GM18868 (cell line): ENCODE results near the gene PCDHB3.
"Not testable (repeated sequence)": the region's sequence is repeated elsewhere in the genome, so short reads cannot be mapped to it uniquely, and the experiment has no call there.

Experiments
- ATAC-seq: cut with Tn5 transposase; IDR thresholded peaks from one replicate; pipeline ENCODE4 v1.9.1; 2021; ENCODE audit warnings: mild to moderate bottlenecking, moderate library complexity; ENCODE audit not compliant: unreplicated experiment

PCDHB3 gene

GRCh38 chr5:141100243-141100805, at the start of gene PCDHB3:
TSS of gene PCDHB3 (plus strand) at chr5:141100473. CDS start at chr5:141100650, 177 bp downstream.
- no peak for ATAC-seq

- no peak for ATAC-seq
Observed at GRCh38 chr5:141050622-141051520, 49.4 kb upstream of the PCDHB3 start, which contains the start of gene PCDHB1. TSS of gene PCDHB1 (plus strand) at chr5:141051374. CDS start at chr5:141051471, 97 bp downstream.

DNA sequence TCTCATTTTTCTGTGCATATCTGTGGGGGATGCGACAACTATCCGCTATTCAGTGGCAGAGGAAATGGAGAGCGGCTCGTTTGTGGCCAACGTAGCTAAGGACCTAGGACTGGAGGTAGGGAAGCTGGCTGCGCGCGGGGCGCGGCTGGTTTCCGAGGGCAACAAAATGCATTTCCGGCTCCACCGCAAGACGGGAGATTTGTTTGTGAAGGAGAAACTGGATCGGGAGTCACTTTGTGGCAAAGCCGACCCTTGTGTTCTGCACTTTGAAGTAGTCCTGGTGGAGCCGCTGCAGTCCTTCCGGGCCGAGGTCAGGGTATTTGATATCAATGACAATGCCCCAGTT, 48.8 kb upstream of the PCDHB3 start:
- no peak for ATAC-seq

DNA sequence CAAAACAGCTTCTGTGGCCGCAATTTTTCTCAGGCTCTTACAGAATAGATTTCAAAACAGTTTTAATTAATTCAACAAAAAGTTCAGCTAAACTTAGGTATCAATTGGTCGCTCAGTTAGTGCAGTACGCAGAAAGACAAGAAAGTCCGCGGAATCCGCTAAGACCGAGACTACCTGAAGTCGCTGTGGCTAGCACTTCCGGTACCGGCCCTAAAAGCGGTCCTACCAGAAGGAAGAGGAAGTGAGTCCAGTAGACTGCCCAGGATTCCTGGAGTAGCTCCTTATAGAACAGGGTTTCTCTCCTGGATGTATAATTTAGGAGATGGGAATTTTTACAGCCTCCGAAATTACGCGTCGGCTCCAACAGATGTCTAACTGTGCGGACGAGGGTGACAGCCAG, 22.4 kb upstream of the PCDHB3 start:
- no peak for ATAC-seq

DNA sequence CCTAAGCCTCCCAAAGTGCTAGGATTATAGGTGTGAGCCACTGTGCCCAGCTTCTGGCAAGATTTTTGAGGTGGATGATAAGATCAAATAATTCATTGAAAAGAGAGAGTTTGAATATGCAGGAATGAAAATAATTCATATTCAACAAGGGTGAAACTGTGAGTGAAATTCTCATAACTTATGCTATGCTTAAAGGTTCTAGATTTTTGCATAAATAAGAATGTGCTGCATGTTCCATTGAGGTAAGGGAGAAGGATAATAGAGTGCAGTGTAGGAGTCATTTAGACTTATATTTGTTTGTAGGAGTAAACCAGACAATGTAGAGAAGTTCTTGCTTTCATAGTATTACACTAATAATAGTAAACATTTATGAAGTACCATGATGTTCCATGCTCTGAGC, 18.0 kb upstream of the PCDHB3 start:
- ATAC-seq = no peak

DNA sequence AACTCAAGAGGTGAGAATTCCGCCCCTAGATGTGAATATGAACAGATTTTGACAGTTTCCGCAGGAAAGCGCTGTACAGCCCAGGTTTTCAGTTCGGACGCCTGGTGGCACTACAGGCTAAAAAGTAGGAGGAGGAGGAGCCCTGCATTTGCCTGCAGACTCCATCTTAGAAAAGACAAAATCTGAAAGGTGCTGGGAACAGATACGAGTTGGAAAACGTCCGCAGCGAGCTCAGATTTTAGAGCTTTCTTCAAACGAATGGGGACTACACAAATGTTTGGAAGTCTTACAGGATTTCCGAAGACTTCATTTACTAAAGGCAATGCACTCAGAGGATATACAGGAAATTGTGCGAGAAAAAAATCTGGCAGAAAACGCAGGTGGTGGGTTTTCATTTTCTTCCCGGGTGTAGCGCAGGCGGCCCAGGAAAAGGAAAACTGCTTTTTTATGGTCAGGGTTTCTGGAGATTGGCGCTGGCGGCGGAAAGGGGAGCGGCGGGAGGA, 15.7 kb upstream of the PCDHB3 start:
- peak; percentile 64 for ATAC-seq

DNA sequence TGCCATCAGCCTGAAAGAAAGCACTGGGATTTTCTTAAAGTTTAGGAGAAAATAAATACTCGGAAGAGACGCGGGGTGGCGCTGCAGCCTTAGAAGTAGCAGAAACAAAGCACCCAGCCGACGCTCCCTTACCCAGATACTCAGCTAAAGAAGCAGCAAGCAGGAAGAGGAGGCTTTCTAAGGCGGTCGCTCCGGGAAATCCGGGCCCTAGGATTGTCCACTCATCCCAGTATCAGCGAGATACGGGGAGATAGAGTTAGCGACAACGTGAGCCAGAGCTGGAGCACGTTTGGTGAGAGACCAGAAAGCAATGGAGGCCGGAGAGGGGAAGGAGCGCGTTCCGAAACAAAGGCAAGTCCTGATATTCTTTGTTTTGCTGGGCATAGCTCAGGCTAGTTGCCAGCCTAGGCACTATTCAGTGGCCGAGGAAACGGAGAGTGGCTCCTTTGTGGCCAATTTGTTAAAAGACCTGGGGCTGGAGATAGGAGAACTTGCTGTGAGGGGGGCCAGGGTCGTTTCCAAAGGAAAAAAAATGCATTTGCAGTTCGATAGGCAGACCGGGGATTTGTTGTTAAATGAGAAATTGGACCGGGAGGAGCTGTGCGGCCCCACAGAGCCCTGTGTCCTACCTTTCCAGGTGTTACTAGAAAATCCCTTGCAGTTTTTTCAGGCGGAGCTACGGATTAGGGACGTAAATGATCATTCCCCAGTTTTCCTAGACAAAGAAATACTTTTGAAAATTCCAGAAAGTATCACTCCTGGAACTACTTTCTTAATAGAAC, 5.6 kb upstream of the PCDHB3 start, which contains the start of gene PCDHB2:
PCDHB2 (plus strand) TSS at position 135 of the 782 bp plus-strand sequence; CDS start at position 311, 176 bp downstream.
- ATAC-seq = no peak

DNA sequence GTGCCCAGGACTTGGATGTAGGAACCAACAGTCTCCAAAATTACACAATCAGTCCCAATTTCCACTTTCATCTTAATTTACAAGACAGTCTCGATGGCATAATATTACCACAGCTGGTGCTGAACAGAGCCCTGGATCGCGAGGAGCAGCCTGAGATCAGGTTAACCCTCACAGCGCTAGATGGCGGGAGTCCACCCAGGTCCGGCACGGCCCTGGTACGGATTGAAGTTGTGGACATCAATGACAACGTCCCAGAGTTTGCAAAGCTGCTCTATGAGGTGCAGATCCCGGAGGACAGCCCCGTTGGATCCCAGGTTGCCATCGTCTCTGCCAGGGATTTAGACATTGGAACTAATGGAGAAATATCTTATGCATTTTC, 5.0 kb upstream of the PCDHB3 start:
- ATAC-seq = no peak

- ATAC-seq = not testable (repeated sequence)
Observed at GRCh38 chr5:141096181-141096580, 4.1 kb upstream of the PCDHB3 start.

DNA sequence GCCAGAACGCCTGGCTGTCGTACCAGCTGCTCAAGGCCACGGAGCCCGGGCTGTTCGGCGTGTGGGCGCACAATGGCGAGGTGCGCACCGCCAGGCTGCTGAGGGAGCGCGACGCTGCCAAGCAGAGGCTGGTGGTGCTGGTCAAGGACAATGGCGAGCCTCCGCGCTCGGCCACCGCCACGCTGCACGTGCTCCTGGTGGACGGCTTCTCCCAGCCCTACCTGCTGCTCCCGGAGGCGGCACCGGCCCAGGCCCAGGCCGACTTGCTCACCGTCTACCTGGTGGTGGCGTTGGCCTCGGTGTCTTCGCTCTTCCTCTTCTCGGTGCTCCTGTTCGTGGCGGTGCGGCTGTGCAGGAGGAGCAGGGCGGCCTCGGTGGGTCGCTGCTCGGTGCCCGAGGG, 3.7 kb upstream of the PCDHB3 start:
- ATAC-seq = not testable (repeated sequence)

GRCh38 chr5:141101059-141101458, 786 bp downstream of the PCDHB3 start:
- ATAC-seq = no peak

DNA sequence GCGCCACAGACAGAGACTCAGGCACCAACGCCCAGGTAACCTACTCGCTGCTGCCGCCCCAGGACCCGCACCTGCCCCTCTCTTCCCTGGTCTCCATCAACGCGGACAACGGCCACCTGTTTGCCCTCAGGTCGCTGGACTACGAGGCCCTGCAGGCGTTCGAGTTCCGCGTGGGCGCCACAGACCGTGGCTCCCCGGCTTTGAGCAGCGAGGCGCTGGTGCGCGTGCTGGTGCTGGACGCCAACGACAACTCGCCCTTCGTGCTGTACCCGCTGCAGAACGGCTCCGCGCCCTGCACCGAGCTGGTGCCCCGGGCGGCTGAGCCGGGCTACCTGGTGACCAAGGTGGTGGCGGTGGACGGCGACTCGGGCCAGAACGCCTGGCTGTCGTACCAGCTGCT, 1.8 kb downstream of the PCDHB3 start:
- ATAC-seq = not testable (repeated sequence)

- not testable (repeated sequence) for ATAC-seq
Observed at GRCh38 chr5:141102471-141102870, 2.2 kb downstream of the PCDHB3 start.

DNA sequence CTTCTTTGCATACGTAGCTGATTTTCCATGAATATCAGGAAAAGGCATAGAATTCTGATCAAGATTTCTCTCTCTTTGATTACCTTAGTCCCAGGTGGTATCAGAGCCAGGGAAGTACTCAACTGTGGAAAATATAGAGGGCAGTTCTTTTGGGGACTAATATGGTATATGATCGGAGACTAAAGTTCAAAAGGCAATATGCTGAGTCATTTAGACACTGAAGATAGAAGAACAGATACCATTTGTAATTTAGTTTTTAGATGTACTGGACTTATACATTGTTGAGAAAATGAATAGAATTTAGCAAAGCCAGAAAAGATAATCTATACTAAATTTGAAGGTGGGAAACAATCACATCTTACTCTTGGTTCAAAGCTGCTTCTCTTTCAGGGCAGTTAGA, 5.1 kb downstream of the PCDHB3 start:
- no peak for ATAC-seq

- ATAC-seq = no peak
Observed at GRCh38 chr5:141119250-141119649, 19.0 kb downstream of the PCDHB3 start.

GRCh38 chr5:141121563-141121962, 21.3 kb downstream of the PCDHB3 start, which contains the start of gene PCDHB4:
TSS of gene PCDHB4 (plus strand) at chr5:141121818. CDS start at chr5:141121999, 181 bp downstream.
- no peak for ATAC-seq

DNA sequence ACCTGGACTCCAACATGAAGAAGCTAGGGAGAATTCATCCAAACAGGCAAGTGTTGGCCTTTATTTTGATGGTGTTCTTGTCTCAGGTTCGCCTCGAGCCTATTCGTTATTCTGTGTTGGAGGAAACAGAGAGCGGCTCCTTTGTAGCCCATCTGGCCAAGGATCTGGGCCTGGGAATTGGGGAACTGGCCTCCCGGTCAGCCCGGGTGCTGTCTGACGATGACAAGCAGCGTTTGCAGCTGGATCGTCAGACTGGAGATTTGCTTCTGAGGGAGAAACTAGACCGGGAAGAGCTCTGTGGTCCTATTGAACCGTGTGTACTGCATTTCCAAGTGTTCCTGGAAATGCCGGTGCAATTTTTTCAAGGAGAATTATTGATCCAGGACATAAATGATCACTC, 21.7 kb downstream of the PCDHB3 start:
- no peak for ATAC-seq

GRCh38 chr5:141123396-141124135, 23.3 kb downstream of the PCDHB3 start:
- ATAC-seq = not testable (repeated sequence)

DNA sequence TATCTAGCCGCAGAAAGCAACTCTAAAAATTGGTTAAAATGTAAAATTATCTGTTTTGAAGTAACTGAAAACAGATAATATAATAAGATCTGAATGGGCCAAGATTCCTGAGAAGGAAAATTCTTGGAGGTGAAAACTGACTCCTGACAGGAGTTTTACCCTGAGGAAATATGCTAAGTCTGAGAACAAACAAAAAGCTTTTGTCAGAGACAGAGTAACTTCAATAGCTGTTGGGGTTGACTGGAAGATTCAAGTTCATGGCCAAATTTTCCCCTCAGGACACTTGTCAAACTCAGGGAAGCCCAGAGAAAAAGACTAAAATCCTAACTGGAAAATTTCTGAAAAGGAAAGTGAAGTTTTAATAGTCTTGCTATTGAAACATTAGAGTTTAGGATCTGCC, 27.0 kb downstream of the PCDHB3 start:
- no peak for ATAC-seq

GRCh38 chr5:141135030-141135717, 34.9 kb downstream of the PCDHB3 start, which contains the start of gene PCDHB5:
TSS of gene PCDHB5 (plus strand) at chr5:141135206. CDS start at chr5:141135435, 229 bp downstream.
- ATAC-seq = no peak
